ENCODE data around the gene LLGL1.

DNA sequence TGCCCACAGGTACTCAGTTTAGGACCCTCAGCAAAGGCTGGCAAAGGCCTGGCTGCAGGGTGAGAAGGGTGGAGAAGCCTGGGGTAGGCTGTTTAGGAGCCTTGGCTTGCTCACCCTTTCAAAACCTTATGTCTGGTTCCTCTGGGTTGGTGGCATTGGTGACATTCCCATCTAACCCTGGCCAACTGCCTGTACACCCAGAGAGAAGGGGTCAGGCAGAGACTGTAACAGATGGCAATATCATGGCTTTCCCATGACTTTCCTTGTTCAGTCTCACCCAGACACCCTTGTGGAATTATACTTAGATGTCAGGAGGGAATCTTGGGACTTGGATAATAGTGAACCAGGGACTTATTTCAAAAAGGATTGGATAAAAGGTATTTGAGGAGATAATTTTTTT is 18.5 kb upstream of the LLGL1 start:
- TF ChIP-seq, protein P1, sequence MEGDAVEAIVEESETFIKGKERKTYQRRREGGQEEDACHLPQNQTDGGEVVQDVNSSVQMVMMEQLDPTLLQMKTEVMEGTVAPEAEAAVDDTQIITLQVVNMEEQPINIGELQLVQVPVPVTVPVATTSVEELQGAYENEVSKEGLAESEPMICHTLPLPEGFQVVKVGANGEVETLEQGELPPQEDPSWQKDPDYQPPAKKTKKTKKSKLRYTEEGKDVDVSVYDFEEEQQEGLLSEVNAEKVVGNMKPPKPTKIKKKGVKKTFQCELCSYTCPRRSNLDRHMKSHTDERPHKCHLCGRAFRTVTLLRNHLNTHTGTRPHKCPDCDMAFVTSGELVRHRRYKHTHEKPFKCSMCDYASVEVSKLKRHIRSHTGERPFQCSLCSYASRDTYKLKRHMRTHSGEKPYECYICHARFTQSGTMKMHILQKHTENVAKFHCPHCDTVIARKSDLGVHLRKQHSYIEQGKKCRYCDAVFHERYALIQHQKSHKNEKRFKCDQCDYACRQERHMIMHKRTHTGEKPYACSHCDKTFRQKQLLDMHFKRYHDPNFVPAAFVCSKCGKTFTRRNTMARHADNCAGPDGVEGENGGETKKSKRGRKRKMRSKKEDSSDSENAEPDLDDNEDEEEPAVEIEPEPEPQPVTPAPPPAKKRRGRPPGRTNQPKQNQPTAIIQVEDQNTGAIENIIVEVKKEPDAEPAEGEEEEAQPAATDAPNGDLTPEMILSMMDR (conservative IDR thresholded peaks at IDR 0.05; ENCODE audit: low read depth, low read length): no peak
- no peak for TF ChIP-seq EZH2 (IDR thresholded peaks at IDR 0.05; ENCODE audit: borderline replicate concordance, low read depth, low read length, poor library complexity, severe bottlenecking)
